SK-N-SH (cell line): ENCODE measurements around the gene MIEN1. TPM values are rescaled to one million over a fixed set of nuclear protein-coding genes. Genes with fewer than 3 reads are reported as not detected.

Experiments
- CTCF ChIA-PET: fragments of 300-600, 350-600 bp; formaldehyde crosslinking; extraction: SDS; loops from one replicate; lab custom pipeline; 2021; lab: Yijun Ruan, JAX
- POLR2A ChIA-PET: fragments of 350-600 bp; sonication (Branson Sonifier 250); formaldehyde crosslinking; extraction: SDS; loops from one replicate; lab custom pipeline; 2020; ENCODE audit warnings: antibody characterized with exemption, inconsistent platforms; lab: Yijun Ruan, JAX
- DNase-seq: peaks from one replicate; pipeline ENCODE4 v3.0.0; 2012
- H2AFZ ChIP-seq: fragments of 200-600 bp; sonication (generic); 2 replicates; pipeline ENCODE4 v1.8.1; 2016; ENCODE audit warnings: antibody characterized with exemption, mild to moderate bottlenecking, low read depth
- H3F3A ChIP-seq: fragments of 200-600 bp; sonication (generic); replicated peaks from 2 replicates; pipeline ENCODE3; 2016; ENCODE audit warnings: antibody characterized with exemption, mild to moderate bottlenecking; ENCODE audit not compliant: insufficient read depth
- H3K27ac ChIP-seq, 2 experiments: fragments of 200-500 bp in 1 of 2; fragments of 200-600 bp in 1 of 2; sonication (Bioruptor generic) in 1 of 2; sonication (generic), shearing (Covaris generic) in 1 of 2; 2 replicates each; pipeline versions ENCODE4 v1.5.1 to v1.6.1; 2014 to 2016; ENCODE audit warnings: low read depth in 2 of 2, inconsistent platforms in 1 of 2, low read length in 1 of 2, mild to moderate bottlenecking in 1 of 2, mixed read lengths in 1 of 2
- H3K27me3 ChIP-seq: fragments of 200-600 bp; sonication (generic), shearing (Covaris generic); 2 replicates; pipeline ENCODE4 v1.6.1; 2016; ENCODE audit warnings: mixed run types; ENCODE audit not compliant: insufficient read depth
- H3K36me3 ChIP-seq, 2 experiments: fragments of 200-500 bp in 1 of 2; fragments of 200-600 bp in 1 of 2; sonication (Bioruptor generic) in 1 of 2; sonication (generic) in 1 of 2; replicated peaks in 1 of 2; 2 replicates each; pipeline versions ENCODE3 to v1.5.1; 2014 to 2016; ENCODE audit warnings: low read length in 1 of 2, mild to moderate bottlenecking in 1 of 2; ENCODE audit not compliant: insufficient read depth in 2 of 2, control insufficient read depth in 1 of 2
- H3K4me1 ChIP-seq, 2 experiments: fragments of 200-500 bp in 1 of 2; fragments of 200-600 bp in 1 of 2; sonication (Bioruptor generic) in 1 of 2; sonication (generic), shearing (Covaris generic) in 1 of 2; 2 replicates each; pipeline versions ENCODE4 v1.5.1 to v1.6.1; 2014 to 2016; ENCODE audit warnings: low read depth in 1 of 2, low read length in 1 of 2, mixed run types in 1 of 2; ENCODE audit not compliant: insufficient read depth in 2 of 2, control insufficient read depth in 1 of 2
- H3K4me2 ChIP-seq: fragments of 200-600 bp; sonication (generic), shearing (Covaris generic); 2 replicates; pipeline ENCODE4 v1.6.1; 2017; ENCODE audit warnings: mixed run types
- H3K4me3 ChIP-seq, 2 experiments: fragments of 200-500 bp in 1 of 2; fragments of 200-600 bp in 1 of 2; sonication (Bioruptor generic) in 1 of 2; sonication (generic), shearing (Covaris generic) in 1 of 2; 2 replicates each; pipeline versions ENCODE4 v1.5.1 to v1.8.1; 2014 to 2016; ENCODE audit warnings: low read depth in 2 of 2, inconsistent platforms in 1 of 2, low read length in 1 of 2, mild to moderate bottlenecking in 1 of 2, mixed read lengths in 1 of 2, moderate library complexity in 1 of 2
- H3K79me2 ChIP-seq: fragments of 200-600 bp; sonication (generic); 2 replicates; pipeline ENCODE4 v1.8.1; 2017; ENCODE audit warnings: mild to moderate bottlenecking; ENCODE audit not compliant: insufficient read depth
- H3K9ac ChIP-seq: fragments of 200-600 bp; sonication (generic); 2 replicates; pipeline ENCODE4 v1.6.1; 2017; ENCODE audit warnings: mixed run types
- H3K9me2 ChIP-seq: fragments of 200-600 bp; sonication (generic); 2 replicates; pipeline ENCODE4 v1.6.1; 2017; ENCODE audit warnings: mixed run types
- H3K9me3 ChIP-seq: fragments of 200-600 bp; sonication (generic); 2 replicates; pipeline ENCODE4 v1.6.1; 2017; ENCODE audit warnings: mixed run types, mild to moderate bottlenecking, moderate library complexity
- H4K20me1 ChIP-seq: fragments of 200-600 bp; sonication (generic); 2 replicates; pipeline ENCODE4 v1.6.1; 2017; ENCODE audit warnings: mild to moderate bottlenecking, mixed run types; ENCODE audit not compliant: insufficient read depth
- CHD2 ChIP-seq: fragments of 150-350 bp; IDR thresholded peaks from 2 replicates; pipeline ENCODE4 v1.6.1; 2018; ENCODE audit warnings: low read length; ENCODE audit not compliant: partially characterized antibody
- CTCF ChIP-seq: fragments of 200-600 bp; sonication (generic); IDR thresholded peaks from 2 replicates; pipeline ENCODE4 v1.6.1; 2017; ENCODE audit warnings: antibody characterized with exemption, mild to moderate bottlenecking, moderate library complexity
- ELF1 ChIP-seq: IDR thresholded peaks from 2 replicates; pipeline ENCODE4 v1.4.0; 2012
- GABPA ChIP-seq: IDR thresholded peaks from 2 replicates; pipeline ENCODE4 v1.4.0; 2012; ENCODE audit warnings: low read depth, mild to moderate bottlenecking
- IRF3 ChIP-seq: fragments of 150-350 bp; IDR thresholded peaks from 2 replicates; pipeline ENCODE4 v1.6.1; 2016; ENCODE audit warnings: mild to moderate bottlenecking, low read depth, low read length
- MAX ChIP-seq: IDR thresholded peaks from 2 replicates; pipeline ENCODE4 v1.4.0; 2012; ENCODE audit warnings: low read depth
- MXI1 ChIP-seq: IDR thresholded peaks from 2 replicates; pipeline ENCODE4 v1.6.1; 2012; ENCODE audit warnings: mild to moderate bottlenecking, low read depth, low read length, improper control_type of control experiment
- POLR2AphosphoS5 ChIP-seq: IDR thresholded peaks from 2 replicates; pipeline ENCODE4 v1.6.1; 2012; ENCODE audit warnings: low read depth, low read length
- RAD21 ChIP-seq: IDR thresholded peaks from 2 replicates; pipeline ENCODE4 v1.6.1; 2012; ENCODE audit warnings: mild to moderate bottlenecking, low read length
- RCOR1 ChIP-seq: fragments of 150-350 bp; IDR thresholded peaks from 2 replicates; pipeline ENCODE4 v1.6.1; 2017; ENCODE audit warnings: antibody characterized with exemption, low read length
- SMC3 ChIP-seq: IDR thresholded peaks from 2 replicates; pipeline ENCODE4 v1.6.1; 2012; ENCODE audit warnings: low read depth, low read length, improper control_type of control experiment
- TAF1 ChIP-seq: IDR thresholded peaks from 2 replicates; pipeline ENCODE4 v1.6.1; 2012; ENCODE audit warnings: low read depth, mild to moderate bottlenecking, low read length, moderate library complexity, borderline replicate concordance
- USF1 ChIP-seq: IDR thresholded peaks from 2 replicates; pipeline ENCODE4 v1.4.0; 2012; ENCODE audit warnings: low read depth, borderline replicate concordance
- USF2 ChIP-seq: fragments of 150-350 bp; IDR thresholded peaks from 2 replicates; pipeline ENCODE4 v1.6.1; 2017; ENCODE audit warnings: antibody characterized with exemption, low read length, low read depth, borderline replicate concordance
- WGBS: methylation state at CpG from one replicate; pipeline ENCODE4 v1.1.6; 2017; ENCODE audit warnings: low lambda C conversion rate; 5-methylcytosine and 5-hydroxymethylcytosine counted together
- polyA plus RNA-seq, 3 experiments: library from polyadenylated mRNA; depleted of rRNA; stranded (reverse); fragments of >200 nt; gene quantifications; 2 replicates each; pipeline ENCODE4 v1.2.3, GENCODE V29; 2012

Gene MIEN1
- 100 and 105 TPM in 2 replicates for polyA plus RNA-seq (2012; rRNA removed)
- 84.1 and 96.5 TPM in 2 replicates for polyA plus RNA-seq (2012; cell fraction: cytosol; rRNA removed)
- polyA plus RNA-seq (2012; cell fraction: nucleus; rRNA removed) = 37.0 and 62.4 TPM in 2 replicates

- H3K79me2 ChIP-seq = no peaks in the 10 kb centered on the region; the same call in 1 of the 2 replicates
- H3K27ac ChIP-seq = peak within 1 kb of the TSS; percentile 65 to 76; a peak in 3 of 4 replicates
- H3K27me3 ChIP-seq = no peaks in the 10 kb centered on the region
- H3K36me3 ChIP-seq = peaks cover 0 to 4% of the 10 kb centered on the region in 2 experiments
- peak within 1 kb of the TSS; percentile 91 for H3K9ac ChIP-seq
- peak; percentile 99 for DNase-seq
- POLR2A ChIA-PET = interaction anchor here (1.1 to 1.5 kb wide), 2 partner anchors 19 to 43 kb away, joined by 3 read pairs; partner anchors contain the start of gene PGAP3
- H3K4me3 ChIP-seq = peak within 1 kb of the TSS; percentile 65 to 96
- no peaks in the 10 kb centered on the region for H3K9me2 ChIP-seq
- no peaks in the 10 kb centered on the region for H3F3A ChIP-seq
- TF ChIP-seq CTCF (peak; percentile 76), USF2 (peak; percentile 85), ELF1 (peak; percentile 98), RAD21 (peak; percentile 43), RCOR1 (no peak), USF1 (peak; percentile 99), GABPA (no peak), CHD2 (no peak), MXI1 (peak; percentile 59), IRF3 (no peak), SMC3 (peak; percentile 20; the same call in 1 of the 2 replicates), MAX (peak; percentile 34; the same call in 1 of the 2 replicates), TAF1 (peak; percentile 15; the same call in 1 of the 2 replicates), POLR2AphosphoS5 (peak; percentile 73)
- TF ChIP-seq, all 33 proteins: peak for 10
- 11% methylated on average over 10 of the region's 65 CpGs for WGBS
- CTCF ChIA-PET = interaction anchor here (0.6 to 4.6 kb wide), 39 partner anchors 9 to 560 kb away, joined by 3 to 27 read pairs (median 5); partner anchors contain the start of genes ERBB2, PNMT and PSMD3
- peak within 1 kb of the TSS; percentile 98 for H2AFZ ChIP-seq
- no peaks in the 10 kb centered on the region for H4K20me1 ChIP-seq
- H3K4me2 ChIP-seq = peak within 1 kb of the TSS; percentile 96
- H3K4me1 ChIP-seq = peaks cover 0 to 8% of the 10 kb centered on the region in 2 experiments; a peak in 1 of 4 replicates
- no peaks in the 10 kb centered on the region for H3K9me3 ChIP-seq
These were observed at the start of gene MIEN1 for GRCh38 chr17:39730095-39730921. Gene MIEN1 (minus strand): TSS chr17:39730532. CDS start chr17:39730495, 37 bp downstream.
